Spleen (tissue), 11 donors: ENCODE results near the gene NR5A1. TPM values are rescaled to one million over a fixed set of nuclear protein-coding genes. Genes with fewer than 3 reads are reported as not detected.

Source experiments
- DNase-seq: peaks from one replicate; pipeline ENCODE4 v3.0.0-alpha.2; 2020
- H3K27ac ChIP-seq, 8 donors: fragments of 200-600 bp; sonication (generic) in 7 of 8; 1 replicate in 4 of 8; 2 replicates in 4 of 8; pipeline versions ENCODE4 v1.5.0 to v1.8.0; 2016 to 2021; ENCODE audit warnings: inconsistent platforms in 4 of 8, mild to moderate bottlenecking in 4 of 8, moderate library complexity in 1 of 8
- H3K27me3 ChIP-seq, 7 donors: fragments of 200-600 bp; sonication (generic) in 6 of 7; replicated peaks in 1 of 7; 1 replicate in 4 of 7; 2 replicates in 3 of 7; pipeline versions ENCODE4 v1.5.0 to v1.8.0; 2016 to 2021; ENCODE audit warnings: inconsistent platforms in 3 of 7, mild to moderate bottlenecking in 1 of 7
- H3K36me3 ChIP-seq, 6 donors: fragments of 200-600 bp; sonication (generic) in 5 of 6; 1 replicate in 4 of 6; 2 replicates in 2 of 6; pipeline versions ENCODE4 v1.5.0 to v1.8.0; 2016 to 2021; ENCODE audit warnings: inconsistent platforms in 2 of 6
- H3K4me1 ChIP-seq, 6 donors: fragments of 200-600 bp; sonication (generic) in 5 of 6; 1 replicate in 3 of 6; 2 replicates in 3 of 6; pipeline versions ENCODE4 v1.5.0 to v1.8.0; 2016 to 2021; ENCODE audit warnings: inconsistent platforms in 3 of 6
- H3K4me3 ChIP-seq, 8 donors: fragments of 200-600 bp; sonication (generic) in 7 of 8; 1 replicate in 4 of 8; 2 replicates in 4 of 8; pipeline versions ENCODE4 v1.5.0 to v1.8.0; 2016 to 2021; ENCODE audit warnings: inconsistent platforms in 4 of 8, mild to moderate bottlenecking in 4 of 8, moderate library complexity in 2 of 8
- H3K9me3 ChIP-seq, 8 donors: fragments of 200-600 bp; sonication (generic) in 7 of 8; 1 replicate in 4 of 8; 2 replicates in 4 of 8; pipeline versions ENCODE4 v1.5.0 to v1.8.0; 2016 to 2021; ENCODE audit warnings: inconsistent platforms in 4 of 8
- POLR2A ChIP-seq, 3 donors: fragments of 450-650 bp; IDR thresholded peaks; one replicate each; pipeline ENCODE4 v1.5.1; 2017; ENCODE audit warnings: antibody characterized with exemption in 3 of 3, mild to moderate bottlenecking in 1 of 3
- POLR2AphosphoS5 ChIP-seq, 3 donors: sonication (generic); formaldehyde crosslinking; IDR thresholded peaks; one replicate each; pipeline ENCODE4 v1.5.1; 2017; ENCODE audit warnings: antibody characterized with exemption in 3 of 3
- WGBS, 5 donors: extraction: QIAGEN DNeasy Blood & Tissue Kit in 3 of 5; methylation state at CpG; one replicate each; pipeline versions ENCODE4 v1.1.5 to v1.1.7; 2013 to 2018; 5-methylcytosine and 5-hydroxymethylcytosine counted together
- intact Hi-C: fragments of 100-400 bp; cut with DNase I; formaldehyde crosslinking; loops from one replicate; pipeline ENCODE4 v1.15.0; 2023; ENCODE audit warnings: low total_unique reads
- polyA plus RNA-seq, 3 donors: library from polyadenylated mRNA; stranded (reverse); fragments of 200-250 nt; gene quantifications; one replicate each; pipeline ENCODE4 v1.2.1, GENCODE V29; 2013
- total RNA-seq, 7 donors: library from RNA; depleted of rRNA in 3 of 7; stranded (reverse); fragments of >200 nt in 3 of 7; fragmentation: NEBNext Ultra II Directional in 4 of 7; extraction: Animal tissue kit (Norgen Biotek cat#: 25700) in 4 of 7; gene quantifications; one replicate each; pipeline versions ENCODE4 v1.1.0 to v1.2.1, GENCODE V29; 2016 to 2021
- TF ChIP-seq, protein P1 (sequence below), 11 experiments: fragments of 200-600 bp in 7 of 11; fragments of 450-650 bp in 4 of 11; sonication (generic) in 4 of 11; IDR thresholded peaks in 8 of 11; conservative IDR thresholded peaks in 3 of 11; 1 replicate in 7 of 11; 2 replicates in 4 of 11; pipeline versions ENCODE4 v1.4.0 to v1.8.0; 2016 to 2021; ENCODE audit warnings: antibody characterized with exemption in 11 of 11, inconsistent platforms in 4 of 11, mild to moderate bottlenecking in 1 of 11
- donor health status: healthy with polysubstance abuse.
- donor health status: DM: no; HTN: no; CAD: no; lungs with moderate emphysema.
- donor health status: DM: no; HTN: no; CAD: no.
- donor health status: Bipolar disorder and iron deficiency.
- donor health status: healthy.
- donor health status: DM: no; HTN: no; CAD: no.
- donor health status: DM: yes; HTN: yes; CAD: no.

The NR5A1 gene
- total and polyA plus RNA-seq, 10 donors = 46.5 to 378 (median 193) TPM

DNA sequence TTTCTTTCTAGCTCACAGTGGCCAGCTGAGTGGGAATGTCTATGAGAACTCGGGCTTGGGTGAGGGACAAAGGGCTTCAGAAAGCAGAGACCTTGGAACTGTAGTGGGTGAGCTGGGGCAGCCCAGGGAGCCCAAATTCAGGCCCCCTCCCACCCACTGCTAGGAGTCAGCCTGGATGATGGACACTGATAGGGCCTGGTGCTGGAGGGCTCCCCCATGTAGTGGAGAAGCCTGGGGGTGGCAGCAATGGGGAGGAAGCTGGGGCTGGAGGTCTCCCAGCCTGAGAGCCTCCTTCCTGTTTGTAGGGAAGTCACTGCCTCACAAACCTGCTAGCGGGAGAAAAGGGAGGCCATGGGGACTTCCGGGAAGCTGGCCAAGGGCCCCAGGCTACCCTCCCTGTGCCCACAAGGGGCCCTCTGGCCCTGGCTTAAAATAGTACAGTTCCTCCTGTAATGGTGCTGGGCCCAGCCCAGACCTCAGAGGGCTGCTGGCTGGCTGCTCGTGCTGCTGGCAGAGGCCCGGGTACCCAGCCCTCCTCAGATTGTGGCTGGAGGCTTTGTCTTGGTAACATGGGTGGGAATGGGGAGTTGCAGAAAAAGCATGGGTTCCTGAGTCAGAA, 6.3 kb upstream of the NR5A1 start:
- Histone ChIP-seq H3K36me3 (no peaks in the 10 kb centered on the region), H3K4me3 (no peak overlapping the region), H3K9me3 (no peaks in the 10 kb centered on the region), H3K27me3 (peaks cover 0 to 16% (median 0%) of the 10 kb centered on the region in 7 donors), H3K4me1 (peaks cover 9 to 37% (median 23%) of the 10 kb centered on the region in 6 donors), H3K27ac (peak overlapping the region in 6 of 8 donors; percentile 15 to 80 (median 68))
- DNase-seq = no peak
- 20 to 34% (median 30%) methylated on average over 5 of the region's 5 CpGs for WGBS, 5 donors
- TF ChIP-seq POLR2A (IDR thresholded peaks at IDR 0.05) (no peak), POLR2AphosphoS5 (IDR thresholded peaks at IDR 0.05) (peak; percentile 65 to 82 (median 76))
- TF ChIP-seq, protein P1, sequence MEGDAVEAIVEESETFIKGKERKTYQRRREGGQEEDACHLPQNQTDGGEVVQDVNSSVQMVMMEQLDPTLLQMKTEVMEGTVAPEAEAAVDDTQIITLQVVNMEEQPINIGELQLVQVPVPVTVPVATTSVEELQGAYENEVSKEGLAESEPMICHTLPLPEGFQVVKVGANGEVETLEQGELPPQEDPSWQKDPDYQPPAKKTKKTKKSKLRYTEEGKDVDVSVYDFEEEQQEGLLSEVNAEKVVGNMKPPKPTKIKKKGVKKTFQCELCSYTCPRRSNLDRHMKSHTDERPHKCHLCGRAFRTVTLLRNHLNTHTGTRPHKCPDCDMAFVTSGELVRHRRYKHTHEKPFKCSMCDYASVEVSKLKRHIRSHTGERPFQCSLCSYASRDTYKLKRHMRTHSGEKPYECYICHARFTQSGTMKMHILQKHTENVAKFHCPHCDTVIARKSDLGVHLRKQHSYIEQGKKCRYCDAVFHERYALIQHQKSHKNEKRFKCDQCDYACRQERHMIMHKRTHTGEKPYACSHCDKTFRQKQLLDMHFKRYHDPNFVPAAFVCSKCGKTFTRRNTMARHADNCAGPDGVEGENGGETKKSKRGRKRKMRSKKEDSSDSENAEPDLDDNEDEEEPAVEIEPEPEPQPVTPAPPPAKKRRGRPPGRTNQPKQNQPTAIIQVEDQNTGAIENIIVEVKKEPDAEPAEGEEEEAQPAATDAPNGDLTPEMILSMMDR (IDR thresholded peaks at IDR 0.05 in 8 of 11, conservative IDR thresholded peaks at IDR 0.05 in 3 of 11) = peak in 3 of 11 experiments; percentile 13 to 36 (median 23)
- intact Hi-C loops = no loop called here

DNA sequence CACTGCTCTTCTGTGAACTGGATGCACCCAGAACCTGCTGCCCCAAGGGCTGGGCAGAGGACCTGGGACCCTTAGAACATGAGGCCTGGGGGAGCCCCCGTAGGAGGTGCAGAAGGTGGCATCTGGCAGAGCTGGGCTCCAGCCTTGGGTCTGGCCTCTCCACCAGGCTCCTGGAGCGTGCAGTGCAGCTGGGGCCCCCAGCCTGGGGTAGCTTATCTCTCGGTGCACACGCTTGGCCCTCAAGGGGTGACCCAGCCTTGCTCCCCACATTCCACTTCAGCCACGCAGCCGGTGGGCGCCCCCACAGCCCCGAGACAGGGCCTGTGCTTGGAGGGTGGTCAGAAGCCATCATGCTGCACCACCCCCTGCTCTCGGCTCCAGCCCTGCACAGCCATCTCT, 5.6 kb upstream of the NR5A1 start:
- Histone ChIP-seq H3K27me3 (peaks cover 0 to 17% (median 0%) of the 10 kb centered on the region in 7 donors), H3K9me3 (no peaks in the 10 kb centered on the region), H3K4me3 (no peak overlapping the region), H3K36me3 (no peaks in the 10 kb centered on the region), H3K4me1 (peaks cover 9 to 44% (median 24%) of the 10 kb centered on the region in 6 donors), H3K27ac (peak overlapping the region in 6 of 8 donors; percentile 35 to 80 (median 68))
- TF ChIP-seq, protein P1 (IDR thresholded peaks at IDR 0.05 in 8 of 11, conservative IDR thresholded peaks at IDR 0.05 in 3 of 11) = no peak
- no peak for TF ChIP-seq POLR2AphosphoS5 (IDR thresholded peaks at IDR 0.05)
- TF ChIP-seq POLR2A (IDR thresholded peaks at IDR 0.05) = no peak
- WGBS, 5 donors = 45 to 78% (median 56%) methylated on average over 9 of the region's 9 CpGs
- intact Hi-C loops = no loop called here
- DNase-seq = no peak

DNA sequence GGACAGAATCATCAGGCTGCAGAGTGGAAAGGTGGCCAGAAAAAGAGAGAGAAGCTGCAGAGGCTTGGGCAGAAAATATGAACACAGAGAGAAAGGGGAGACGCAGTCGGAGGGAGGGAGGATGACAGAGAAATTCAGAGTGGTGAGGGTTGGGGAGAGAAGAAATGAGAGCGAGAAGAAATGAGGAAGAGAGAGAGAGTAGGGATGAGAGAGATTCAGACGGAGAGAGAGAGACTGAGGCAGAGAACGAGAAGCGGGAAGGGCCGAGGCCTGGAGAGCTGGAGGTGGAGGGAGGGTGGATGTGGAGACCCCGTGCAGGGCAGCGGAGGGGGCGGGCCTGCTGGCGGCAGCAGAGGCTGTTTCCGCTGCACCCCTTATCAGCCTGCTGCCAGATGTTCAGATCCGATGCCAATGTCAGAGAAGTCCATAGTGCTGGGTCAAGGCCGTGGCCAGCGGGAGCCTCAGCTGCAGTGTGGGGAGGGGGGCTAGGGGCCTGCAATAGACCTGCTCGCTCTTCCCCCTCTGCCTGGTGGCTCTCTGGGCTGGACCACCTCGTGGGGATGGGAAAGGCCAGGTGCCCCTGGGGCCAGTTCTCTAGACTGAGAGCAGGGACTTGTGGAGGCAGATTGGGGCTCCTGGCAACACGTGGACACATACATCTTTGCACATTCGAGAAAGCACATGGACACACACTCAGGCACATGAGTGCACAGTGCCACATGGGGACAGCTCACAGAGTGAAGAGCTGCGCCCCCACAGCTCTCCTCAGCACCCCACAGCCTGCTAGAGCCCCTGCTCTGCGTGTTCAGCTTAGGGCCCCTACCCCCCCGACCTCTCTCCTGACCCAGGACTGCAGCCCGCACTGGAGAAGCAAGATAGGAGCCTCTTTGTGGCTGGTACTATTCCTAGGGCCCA, 4.9 kb upstream of the NR5A1 start:
- TF ChIP-seq, protein P1 (IDR thresholded peaks at IDR 0.05 in 8 of 11, conservative IDR thresholded peaks at IDR 0.05 in 3 of 11) = peak in 1 of 11 experiments; percentile 2
- TF ChIP-seq POLR2A (IDR thresholded peaks at IDR 0.05) (no peak), POLR2AphosphoS5 (IDR thresholded peaks at IDR 0.05) (peak; percentile 83 to 88 (median 85))
- H3K27me3 ChIP-seq = peaks cover 0 to 23% (median 0%) of the 10 kb centered on the region in 7 donors
- intact Hi-C loops = no loop called here
- peaks cover 9 to 48% (median 26%) of the 10 kb centered on the region in 6 donors for H3K4me1 ChIP-seq
- H3K4me3 ChIP-seq = no peak overlapping the region
- H3K9me3 ChIP-seq = no peaks in the 10 kb centered on the region
- WGBS, 5 donors = 23 to 37% (median 31%) methylated on average over 19 to 23 of the region's 23 CpGs
- no peaks in the 10 kb centered on the region for H3K36me3 ChIP-seq
- no peak for DNase-seq
- H3K27ac ChIP-seq = peak overlapping the region in 7 of 8 donors; percentile 35 to 80 (median 68)
